Measurements from ENCODE around the gene SARDH.

Gene SARDH

GRCh38 chr9:133647765-133648469, 90.2 kb downstream of the SARDH start:
- DNase-seq (ENCODE audit: low read depth), result no peak
- TF ChIP-seq CTCF (conservative IDR thresholded peaks at IDR 0.05; ENCODE audit: low read depth, low read length), result no peak

GRCh38 chr9:133647148-133647547, 91.0 kb downstream of the SARDH start:
- no peak for TF ChIP-seq CTCF (conservative IDR thresholded peaks at IDR 0.05; ENCODE audit: low read depth, low read length)
- no peak for DNase-seq (ENCODE audit: low read depth)

More at GRCh38 chr9:133647765-133648469, 90.2 kb downstream of the SARDH start:
- H3K4me3 ChIP-seq (ENCODE audit: low read depth, low read length), result no peak overlapping the region

GRCh38 chr9:133645021-133645765, 93.0 kb downstream of the SARDH start:
- no peak for TF ChIP-seq CTCF (conservative IDR thresholded peaks at IDR 0.05; ENCODE audit: low read depth, low read length)
- no peak for DNase-seq (ENCODE audit: low read depth)
- no peak overlapping the region for H3K4me3 ChIP-seq (ENCODE audit: low read depth, low read length)

More at GRCh38 chr9:133647148-133647547, 91.0 kb downstream of the SARDH start:
- no peak overlapping the region for H3K4me3 ChIP-seq (ENCODE audit: low read depth, low read length)

- H3K4me3 ChIP-seq (ENCODE audit: low read depth, low read length), result no peak overlapping the region
- TF ChIP-seq CTCF (conservative IDR thresholded peaks at IDR 0.05; ENCODE audit: low read depth, low read length), result no peak
- DNase-seq (ENCODE audit: low read depth), result no peak
These were observed 94.0 kb downstream of the SARDH start for GRCh38 chr9:133643978-133644760.

- TF ChIP-seq CTCF (conservative IDR thresholded peaks at IDR 0.05; ENCODE audit: low read depth, low read length), result no peak
- no peak overlapping the region for H3K4me3 ChIP-seq (ENCODE audit: low read depth, low read length)
- DNase-seq (ENCODE audit: low read depth), result no peak
These were observed 94.8 kb downstream of the SARDH start for GRCh38 chr9:133643362-133643755.

- DNase-seq (ENCODE audit: low read depth), result no peak
- H3K4me3 ChIP-seq (ENCODE audit: low read depth, low read length), result no peak overlapping the region
- TF ChIP-seq CTCF (conservative IDR thresholded peaks at IDR 0.05; ENCODE audit: low read depth, low read length), result no peak
These were observed 95.3 kb downstream of the SARDH start for GRCh38 chr9:133642708-133643361.
